ENCODE measurements around the gene SORD.
"Not testable (repeated sequence)": the region's sequence is repeated elsewhere in the genome, so short reads cannot be mapped to it uniquely, and the experiment has no call there.

GRCh38 chr15:45052676-45053075 is 29.7 kb downstream of the SORD start:
- not testable (repeated sequence) for TF ChIP-seq EP300 (IDR thresholded peaks at IDR 0.05; ENCODE audit: borderline replicate concordance in 1 of 2, control insufficient read depth in 1 of 2, low read depth in 2 of 2, low read length in 2 of 2); CTCF (IDR thresholded peaks at IDR 0.05 in 2 of 3, conservative IDR thresholded peaks at IDR 0.05 in 1 of 3; ENCODE audit: control insufficient read depth in 2 of 3, extremely low read depth in 1 of 3, insufficient read depth in 1 of 3, low read depth in 3 of 3, low read length in 3 of 3); TAF1 (IDR thresholded peaks at IDR 0.05; ENCODE audit: borderline replicate concordance, low read depth, low read length); HDAC6 (IDR thresholded peaks at IDR 0.05; ENCODE audit: unreplicated experiment); KDM1A (IDR thresholded peaks at IDR 0.05; ENCODE audit: borderline replicate concordance); POLR2AphosphoS2 (IDR thresholded peaks at IDR 0.05; ENCODE audit: low read depth, low read length); ZNF592 (IDR thresholded peaks at IDR 0.05); EGR1 (IDR thresholded peaks at IDR 0.05; ENCODE audit: borderline replicate concordance in 1 of 2, low read depth in 2 of 2, low read length in 2 of 2); FOS (IDR thresholded peaks at IDR 0.05; ENCODE audit: borderline replicate concordance, extremely low read depth, insufficient read length); E2F8 (IDR thresholded peaks at IDR 0.05; ENCODE audit: low read depth, partially characterized antibody); POLR2AphosphoS5 (IDR thresholded peaks at IDR 0.05; ENCODE audit: low read length); MTA2 (IDR thresholded peaks at IDR 0.05; ENCODE audit: low read depth)

All from GM12878 (cell line).